ENCODE data around the gene SLC6A17.

- TF ChIP-seq, protein P1, sequence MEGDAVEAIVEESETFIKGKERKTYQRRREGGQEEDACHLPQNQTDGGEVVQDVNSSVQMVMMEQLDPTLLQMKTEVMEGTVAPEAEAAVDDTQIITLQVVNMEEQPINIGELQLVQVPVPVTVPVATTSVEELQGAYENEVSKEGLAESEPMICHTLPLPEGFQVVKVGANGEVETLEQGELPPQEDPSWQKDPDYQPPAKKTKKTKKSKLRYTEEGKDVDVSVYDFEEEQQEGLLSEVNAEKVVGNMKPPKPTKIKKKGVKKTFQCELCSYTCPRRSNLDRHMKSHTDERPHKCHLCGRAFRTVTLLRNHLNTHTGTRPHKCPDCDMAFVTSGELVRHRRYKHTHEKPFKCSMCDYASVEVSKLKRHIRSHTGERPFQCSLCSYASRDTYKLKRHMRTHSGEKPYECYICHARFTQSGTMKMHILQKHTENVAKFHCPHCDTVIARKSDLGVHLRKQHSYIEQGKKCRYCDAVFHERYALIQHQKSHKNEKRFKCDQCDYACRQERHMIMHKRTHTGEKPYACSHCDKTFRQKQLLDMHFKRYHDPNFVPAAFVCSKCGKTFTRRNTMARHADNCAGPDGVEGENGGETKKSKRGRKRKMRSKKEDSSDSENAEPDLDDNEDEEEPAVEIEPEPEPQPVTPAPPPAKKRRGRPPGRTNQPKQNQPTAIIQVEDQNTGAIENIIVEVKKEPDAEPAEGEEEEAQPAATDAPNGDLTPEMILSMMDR (IDR thresholded peaks at IDR 0.05): no peak
- no peak for TF ChIP-seq POLR2A (IDR thresholded peaks at IDR 0.05)
These were observed 16.2 kb upstream of the SLC6A17 start for GRCh38 chr1:110134050-110134595.
